ENCODE results near the gene INHBC.
"Not testable (repeated sequence)": the region's sequence is repeated elsewhere in the genome, so short reads cannot be mapped to it uniquely, and the experiment has no call there.

The INHBC gene

GRCh38 chr12:57430112-57430930, 4.3 kb upstream of the INHBC start:
- DNase-seq, result no peak

DNA sequence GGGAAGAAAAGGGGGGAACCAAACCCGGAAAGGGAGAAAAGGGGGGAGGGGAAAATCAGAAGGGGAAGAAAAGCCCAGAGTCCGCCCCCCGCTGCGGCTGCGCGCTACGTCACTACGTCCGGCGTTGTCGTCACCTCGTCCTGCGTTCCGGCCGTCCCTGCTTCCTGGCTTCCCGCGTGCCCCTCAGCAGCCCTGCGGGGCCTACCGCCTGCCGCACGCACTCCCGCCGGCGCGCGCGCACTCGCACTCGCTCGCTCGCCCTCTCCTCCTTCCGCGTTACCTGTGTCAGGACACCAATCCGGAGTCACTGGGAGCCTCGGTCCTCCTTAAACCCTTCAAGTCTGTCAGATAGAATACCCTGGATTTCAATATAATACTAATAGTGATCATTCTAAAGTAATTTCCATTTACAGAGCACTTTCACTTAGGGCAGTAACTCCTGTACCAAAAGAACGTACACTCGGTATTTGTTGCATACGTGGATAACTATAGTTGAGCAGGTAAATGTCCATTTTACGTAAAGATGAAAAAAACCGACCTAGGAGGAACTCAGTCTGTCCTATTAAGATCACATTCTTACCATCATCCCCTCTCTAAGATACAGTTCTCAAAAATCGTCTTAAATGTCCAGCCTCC, 3.5 kb upstream of the INHBC start, which contains the start of gene R3HDM2:
R3HDM2 (minus strand) TSS at position 113 of the 636 bp plus-strand sequence. CDS start 120,615 bp downstream, outside the sequence.
- peak; percentile 81 for DNase-seq

GRCh38 chr12:57431654-57432188, 2.9 kb upstream of the INHBC start:
- DNase-seq, result no peak

DNA sequence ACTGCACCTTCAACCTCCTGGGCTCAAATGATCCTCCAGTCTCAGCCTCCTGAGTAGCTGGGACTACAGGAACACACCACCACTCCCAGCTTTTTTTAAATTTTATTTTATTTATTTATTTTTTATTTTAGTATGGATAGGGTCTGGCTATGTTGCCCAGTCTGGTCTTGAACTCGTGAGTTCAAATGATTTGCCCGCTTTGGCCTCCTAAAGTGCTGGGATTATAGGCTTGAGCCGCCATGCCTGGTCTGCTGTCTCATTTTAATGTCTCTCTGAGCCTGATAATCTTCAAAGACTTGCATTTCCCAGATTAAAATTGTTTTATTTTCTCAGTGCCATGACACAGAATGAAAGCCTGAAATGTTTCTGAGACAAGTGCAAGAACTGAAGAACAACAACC, 1.2 kb upstream of the INHBC start:
- DNase-seq, result no peak

GRCh38 chr12:57435293-57435692, 709 bp downstream of the INHBC start:
- no peak for DNase-seq

DNA sequence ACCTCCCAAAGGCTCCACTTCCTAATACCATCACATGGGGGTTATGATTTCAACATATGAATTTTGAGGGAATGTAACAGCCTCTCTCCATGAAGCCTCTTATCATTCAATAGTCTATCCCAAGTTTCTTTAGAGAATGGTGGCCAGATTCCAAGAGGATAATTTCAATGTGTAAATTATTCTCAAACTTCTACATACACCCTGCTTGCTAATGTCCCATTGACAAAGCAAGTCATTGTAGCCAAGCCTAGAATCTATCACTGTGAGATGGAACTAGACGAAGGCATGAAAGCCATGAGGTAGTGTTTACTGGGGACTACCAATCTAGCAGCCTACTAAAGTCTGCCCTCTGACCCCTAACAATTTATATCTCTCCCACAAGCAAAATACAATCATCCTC, 3.8 kb downstream of the INHBC start:
- DNase-seq, result no peak

DNA sequence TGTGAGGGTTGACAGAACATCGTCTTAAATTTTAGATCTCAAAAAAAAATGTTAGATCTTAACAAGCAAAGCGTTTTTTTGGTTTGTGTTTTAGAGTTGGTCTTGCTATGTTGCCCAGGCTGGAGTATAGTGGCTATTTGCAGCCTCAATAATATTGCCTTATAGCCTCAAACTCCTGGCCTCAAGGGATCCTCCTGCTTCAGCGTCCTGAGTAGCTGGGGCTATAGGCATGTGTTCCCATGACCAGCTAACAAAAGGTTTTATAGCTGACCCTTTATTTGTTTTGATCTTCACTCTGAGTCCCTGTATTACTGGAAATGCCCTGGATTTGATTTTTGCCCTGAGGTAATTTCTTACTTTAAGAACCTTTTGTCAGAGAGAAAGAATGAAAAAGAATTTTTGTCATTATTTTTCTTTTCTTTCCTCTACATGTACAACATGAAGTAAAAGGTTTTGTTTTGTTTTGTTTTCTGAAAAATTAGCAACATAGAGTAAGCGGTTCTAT, 5.2 kb downstream of the INHBC start:
- DNase-seq, result no peak

GRCh38 chr12:57441393-57441792, 6.8 kb downstream of the INHBC start:
- not testable (repeated sequence) for DNase-seq

GRCh38 chr12:57441846-57442427, 7.4 kb downstream of the INHBC start:
- DNase-seq, result no peak

DNA sequence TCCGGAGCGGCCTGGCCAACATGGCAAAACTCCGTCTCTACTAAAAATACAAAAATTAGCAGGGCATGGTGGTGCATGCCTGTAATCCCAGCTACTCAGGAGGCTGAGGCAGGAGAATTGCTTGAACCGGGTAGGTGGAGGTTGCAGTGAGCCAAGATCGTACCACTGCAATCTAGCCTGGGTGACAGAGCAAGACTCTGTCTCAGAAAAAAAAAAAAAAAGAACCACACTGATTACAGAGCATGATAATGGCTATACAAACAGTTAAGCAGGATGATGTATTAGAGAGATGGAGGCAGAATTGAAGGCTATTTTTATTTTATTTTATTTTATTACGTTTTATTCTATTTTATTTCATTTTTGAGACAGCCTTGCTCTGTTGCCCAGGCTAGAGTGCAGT, 9.8 kb downstream of the INHBC start:
- DNase-seq, result not testable (repeated sequence)

- no peak for DNase-seq
Measured at GRCh38 chr12:57444744-57445143, 10.2 kb downstream of the INHBC start.

DNA sequence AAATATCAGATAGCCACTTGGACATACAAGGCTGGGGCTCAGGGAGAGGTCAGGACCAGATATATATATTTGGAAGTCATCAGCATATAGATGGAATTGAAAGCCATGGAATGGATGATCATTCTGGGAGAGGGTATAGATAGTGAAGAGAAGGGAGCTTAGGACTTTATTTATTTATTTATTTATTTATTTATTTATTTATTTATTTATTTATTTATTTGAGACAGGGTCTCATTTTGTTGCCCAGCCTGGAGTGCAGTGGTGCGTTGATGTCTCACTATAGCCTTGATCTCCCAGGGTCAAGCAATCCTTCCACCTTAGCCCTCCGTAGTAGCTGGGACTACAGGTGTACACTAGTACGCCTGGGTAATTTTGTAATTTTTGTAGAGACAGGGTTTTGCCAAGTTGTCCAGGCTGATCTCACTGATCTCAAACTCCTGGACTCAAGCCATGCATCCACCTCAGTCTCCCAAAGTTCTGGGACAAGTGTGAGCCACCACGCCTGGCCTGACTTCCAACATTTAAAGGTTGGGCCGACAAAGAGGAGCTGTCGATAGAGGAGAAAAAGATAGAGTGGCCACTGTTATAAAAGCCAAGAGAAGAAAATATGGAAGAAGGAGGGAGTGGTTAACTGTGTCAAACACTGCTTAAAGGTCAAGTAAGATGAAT, 11.8 kb downstream of the INHBC start:
- no peak for DNase-seq

GRCh38 chr12:57448669-57449068, 14.1 kb downstream of the INHBC start:
- no peak for DNase-seq

GRCh38 chr12:57449375-57449774, 14.8 kb downstream of the INHBC start:
- DNase-seq, result no peak

GRCh38 chr12:57450057-57450456, 15.5 kb downstream of the INHBC start:
- no peak for DNase-seq

GRCh38 chr12:57451233-57451778, 16.7 kb downstream of the INHBC start:
- no peak for DNase-seq

DNA sequence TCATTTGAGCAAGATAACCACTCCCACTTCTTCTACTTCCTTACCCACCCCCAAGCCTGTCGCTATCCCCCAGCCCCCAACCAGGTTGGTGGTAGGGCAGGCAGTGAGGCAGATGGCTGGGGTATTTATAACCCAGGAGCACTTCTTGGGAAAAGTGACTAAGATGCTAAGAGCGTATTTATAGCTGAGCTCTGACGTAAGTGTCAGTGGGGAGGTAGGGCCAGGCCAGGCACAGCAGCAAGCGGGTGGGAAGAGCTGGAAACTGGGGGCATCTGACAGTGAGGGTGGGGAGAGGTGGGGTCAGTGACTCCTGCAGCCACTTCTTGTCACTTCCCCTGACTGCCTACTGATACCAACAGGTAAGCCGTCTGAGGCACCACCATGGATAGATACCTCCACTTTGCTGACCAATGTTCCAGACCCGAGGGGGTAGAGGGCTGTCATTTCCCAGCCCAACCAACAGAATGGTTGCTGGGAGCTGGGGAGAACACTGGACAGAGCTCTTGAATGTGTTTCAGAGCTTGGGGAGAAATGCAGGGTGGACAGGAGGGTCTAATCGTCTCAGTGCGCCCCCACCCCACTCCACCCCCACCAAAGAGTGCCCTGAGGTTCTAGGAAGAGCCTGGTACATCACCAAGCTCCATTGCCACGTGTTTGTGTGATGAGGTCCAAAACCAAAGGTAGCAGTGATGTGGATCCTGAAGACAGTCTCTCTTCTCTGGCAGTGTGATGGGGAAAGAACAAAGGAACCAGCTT, 17.8 kb downstream of the INHBC start:
- DNase-seq, result no peak

GRCh38 chr12:57452937-57453509, 18.4 kb downstream of the INHBC start:
- DNase-seq, result peak; percentile 21

DNA sequence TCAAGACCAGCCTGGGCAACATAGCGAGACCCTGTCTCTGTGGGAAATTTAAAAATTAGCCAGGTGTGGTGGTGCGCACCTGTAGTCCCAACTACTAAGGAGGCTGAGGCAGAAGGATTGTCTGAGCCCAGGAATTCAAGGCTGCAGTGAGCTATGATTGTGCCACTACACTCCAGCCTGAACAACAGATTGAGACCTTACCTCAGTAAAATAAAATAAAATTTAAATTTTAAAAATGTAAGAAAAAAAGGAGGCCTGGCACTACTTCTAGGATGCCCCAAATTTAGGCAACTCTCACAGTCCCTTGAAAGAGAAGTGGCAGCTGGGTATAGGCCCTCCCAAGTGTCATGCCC, 19.6 kb downstream of the INHBC start:
- no peak for DNase-seq

DNA sequence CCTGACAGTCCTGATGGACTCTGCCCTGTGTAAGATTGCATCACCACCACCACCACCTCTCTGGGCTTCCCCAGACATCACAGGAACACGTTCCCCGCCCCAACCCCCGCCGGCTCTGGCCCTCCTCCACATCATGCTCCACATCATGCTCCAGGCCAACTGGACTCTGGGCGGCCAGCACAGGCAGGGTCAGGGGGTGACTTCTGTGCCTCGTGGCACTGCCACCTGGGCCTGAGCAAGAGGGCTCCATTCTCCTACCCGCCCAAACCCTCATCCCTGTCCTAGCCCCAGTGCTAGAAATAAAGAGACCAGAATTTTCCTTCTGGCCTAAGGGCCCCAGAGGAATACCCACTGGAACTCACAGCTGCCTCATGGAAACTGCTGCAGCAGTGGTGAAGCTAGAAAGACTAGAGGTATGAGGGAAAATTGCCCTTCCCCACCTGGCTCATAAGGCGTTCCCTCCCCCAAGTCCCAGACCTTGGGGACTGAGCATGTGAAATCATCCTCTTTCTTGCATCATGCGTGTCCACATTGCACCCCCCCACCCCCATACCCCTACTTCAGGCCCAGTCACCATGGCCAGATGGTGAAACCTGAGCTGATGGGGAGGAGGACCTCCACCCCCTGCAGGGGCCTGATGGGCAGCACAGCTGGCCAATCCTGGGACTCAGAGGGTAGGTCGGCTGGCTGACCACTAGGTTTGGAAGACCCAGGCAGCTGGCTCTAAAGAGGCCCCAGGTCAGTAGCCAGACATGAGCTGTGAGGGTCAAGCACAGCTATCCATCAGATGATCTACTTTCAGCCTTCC, 20.2 kb downstream of the INHBC start, which contains the start of gene INHBE:
INHBE (plus strand) TSS at position 742 of the 808 bp plus-strand sequence. CDS start 230 bp downstream, outside the sequence.
- no peak for DNase-seq
